GM23338 (cell line): ENCODE data around the gene DNASE2. TPM values are rescaled to one million over a fixed set of nuclear protein-coding genes. Genes with fewer than 3 reads are reported as not detected.

Experiments
- ATAC-seq: fragments of 200-7000 bp; cut with Tn5 transposase; 3 replicates; pipeline ENCODE4 v1.9.1; 2020
- DNase-seq: peaks from one replicate; pipeline ENCODE4 v3.0.0-alpha.2; 2015; ENCODE audit warnings: low spot score
- H2AFZ ChIP-seq: fragments of 200-600 bp; sonication (generic); 2 replicates; pipeline ENCODE4 v1.8.0; 2016; ENCODE audit warnings: antibody characterized with exemption, mild to moderate bottlenecking, moderate library complexity
- H3F3A ChIP-seq: fragments of 200-600 bp; sonication (generic); replicated peaks from 2 replicates; pipeline ENCODE4 v1.8.0; 2017; ENCODE audit warnings: antibody characterized with exemption, mixed run types, low read depth
- H3K27ac ChIP-seq: fragments of 200-600 bp; sonication (generic); 2 replicates; pipeline ENCODE4 v1.6.1; 2016; ENCODE audit warnings: low read depth
- H3K27me3 ChIP-seq: fragments of 200-600 bp; sonication (generic); 2 replicates; pipeline ENCODE4 v1.8.0; 2016; ENCODE audit warnings: mild to moderate bottlenecking, mixed run types, moderate library complexity; ENCODE audit not compliant: insufficient read depth
- H3K36me3 ChIP-seq: fragments of 200-600 bp; sonication (generic); 2 replicates; pipeline ENCODE4 v1.8.0; 2016; ENCODE audit warnings: mild to moderate bottlenecking; ENCODE audit not compliant: insufficient read depth
- H3K4me1 ChIP-seq: fragments of 200-600 bp; sonication (generic); 2 replicates; pipeline ENCODE4 v1.8.0; 2016; ENCODE audit warnings: mild to moderate bottlenecking, moderate library complexity; ENCODE audit not compliant: insufficient read depth
- H3K4me2 ChIP-seq: fragments of 200-600 bp; sonication (generic); 2 replicates; pipeline ENCODE4 v1.7.1; 2017; ENCODE audit warnings: mixed run types
- H3K4me3 ChIP-seq: fragments of 200-600 bp; sonication (generic); 2 replicates; pipeline ENCODE4 v1.6.1; 2016; ENCODE audit warnings: mixed run types
- H3K79me2 ChIP-seq: fragments of 200-600 bp; sonication (generic); replicated peaks from 2 replicates; pipeline ENCODE4 v1.8.0; 2017; ENCODE audit warnings: mild to moderate bottlenecking; ENCODE audit not compliant: insufficient read depth
- H3K9me2 ChIP-seq: fragments of 200-600 bp; sonication (generic); 2 replicates; pipeline ENCODE4 v1.8.0; 2017; ENCODE audit not compliant: insufficient read depth
- H4K20me1 ChIP-seq: fragments of 200-600 bp; sonication (generic); replicated peaks from 2 replicates; pipeline ENCODE4 v1.8.0; 2017; ENCODE audit warnings: mild to moderate bottlenecking; ENCODE audit not compliant: insufficient read depth
- H3K27ac Mint-ChIP-seq: 2 replicates; pipeline ENCODE4 v1.8.0; 2020; ENCODE audit warnings: inconsistent platforms, mild to moderate bottlenecking, moderate library complexity, mixed read lengths
- H3K27me3 Mint-ChIP-seq: 3 replicates; pipeline ENCODE4 v1.8.0; 2022; ENCODE audit warnings: low read depth, mild to moderate bottlenecking, moderate library complexity, mixed read lengths, inconsistent platforms; ENCODE audit not compliant: insufficient read depth, poor library complexity
- H3K36me3 Mint-ChIP-seq: 3 replicates; pipeline ENCODE4 v1.8.0; 2021; ENCODE audit warnings: low read depth, mild to moderate bottlenecking, inconsistent platforms, moderate library complexity, mixed read lengths
- H3K4me1 Mint-ChIP-seq: 3 replicates; pipeline ENCODE4 v1.8.0; 2020; ENCODE audit warnings: mild to moderate bottlenecking, inconsistent platforms, mixed read lengths
- H3K4me3 Mint-ChIP-seq: 3 replicates; pipeline ENCODE4 v1.8.0; 2021; ENCODE audit warnings: moderate library complexity, mild to moderate bottlenecking, inconsistent platforms, mixed read lengths
- H3K9me3 Mint-ChIP-seq: 3 replicates; pipeline ENCODE4 v1.8.0; 2020; ENCODE audit warnings: moderate library complexity, mild to moderate bottlenecking, inconsistent platforms, mixed read lengths
- JUNB ChIP-seq: IDR thresholded peaks from one replicate; pipeline ENCODE4 v1.6.1; 2016; ENCODE audit warnings: antibody characterized with exemption; ENCODE audit not compliant: unreplicated experiment
- NANOG ChIP-seq: IDR thresholded peaks from 2 replicates; pipeline ENCODE4 v1.6.1; 2016; ENCODE audit warnings: antibody characterized with exemption, borderline replicate concordance
- POLR2AphosphoS5 ChIP-seq: IDR thresholded peaks from 2 replicates; pipeline ENCODE4 v1.6.1; 2016; ENCODE audit warnings: antibody characterized with exemption, low read depth
- polyA plus RNA-seq: library from polyadenylated mRNA; unstranded; fragments of >200 nt; fragmentation: Nextera tagmentation; extraction: Ambion mirVana; gene quantifications from 2 replicates; pipeline ENCODE4 v1.2.1, GENCODE V29; 2016
- total RNA-seq: library from RNA; depleted of rRNA; stranded (reverse); fragments of >200 nt; shearing (Covaris generic); gene quantifications from 2 replicates; pipeline ENCODE4 v1.2.3, GENCODE V29; 2014
- TF ChIP-seq, protein P1 (sequence below), 2 experiments: fragments of 200-600 bp in 1 of 2; sonication (generic) in 1 of 2; conservative IDR thresholded peaks; 2 replicates each; pipeline versions ENCODE4 v1.5.1 to v1.6.1; 2016 to 2017; ENCODE audit warnings: antibody characterized with exemption in 2 of 2, low read depth in 2 of 2, mild to moderate bottlenecking in 2 of 2, moderate library complexity in 1 of 2
- TF ChIP-seq, protein P2 (sequence below): IDR thresholded peaks from 2 replicates; pipeline ENCODE4 v1.6.1; 2016; ENCODE audit warnings: antibody characterized with exemption

DNASE2 gene
- total and polyA plus RNA-seq, 2 experiments from 2014 or later, result 17.4 to 35.0 TPM

DNA sequence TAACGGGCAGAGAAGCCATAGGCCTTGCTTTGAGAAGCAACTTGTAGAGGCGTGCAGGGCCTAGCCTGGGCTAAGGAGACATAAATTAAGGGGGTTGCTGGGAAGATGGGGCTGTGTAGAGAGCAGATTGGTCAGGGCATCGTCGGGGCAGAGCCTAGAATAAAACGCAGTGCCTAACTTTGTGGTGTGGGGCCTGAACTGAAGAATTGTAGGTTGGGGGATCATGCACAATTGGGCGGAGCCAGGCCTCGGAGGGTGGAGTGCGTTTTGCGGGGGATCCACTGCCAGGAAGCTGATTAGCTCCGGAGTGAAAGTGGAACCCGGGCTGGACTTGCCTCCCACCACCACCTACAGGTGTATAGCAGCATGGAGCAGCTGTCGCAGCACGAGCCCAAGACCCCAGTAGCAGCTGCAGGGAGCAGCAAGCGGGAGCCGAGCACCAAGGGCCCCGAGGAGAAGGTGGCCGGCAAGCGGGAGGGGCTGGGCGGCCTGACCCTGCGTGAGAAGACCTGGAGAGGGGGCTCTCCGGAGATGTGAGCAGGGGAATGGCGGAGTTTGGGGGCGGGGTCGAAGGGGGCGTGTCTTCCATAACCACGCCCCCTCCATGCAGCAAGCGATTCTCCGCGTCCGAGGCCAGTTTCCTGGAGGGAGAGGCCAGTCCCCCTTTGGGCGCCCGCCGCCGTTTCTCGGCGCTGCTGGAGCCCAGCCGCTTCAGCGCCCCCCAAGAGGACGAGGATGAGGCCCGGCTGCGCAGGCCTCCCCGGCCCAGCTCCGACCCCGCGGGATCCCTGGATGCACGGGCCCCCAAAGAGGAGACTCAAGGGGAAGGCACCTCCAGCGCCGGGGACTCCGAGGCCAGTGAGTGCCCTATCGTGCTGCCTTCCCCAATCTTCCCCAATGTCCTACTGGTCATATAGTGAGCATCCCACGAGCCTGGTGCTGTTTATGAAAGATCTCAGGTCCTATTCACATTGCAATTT, 13.8 kb downstream of the DNASE2 start:
- H3K27me3 Mint-ChIP-seq, result peaks cover 6% of the 10 kb centered on the region
- ATAC-seq, result peak; percentile 74
- no peaks in the 10 kb centered on the region for H3K9me2 ChIP-seq
- H3K4me3 Mint-ChIP-seq, result peak overlapping the region; percentile 75
- no peaks in the 10 kb centered on the region for H3K27me3 ChIP-seq
- H3K4me2 ChIP-seq, result peak overlapping the region; percentile 95
- H3K36me3 Mint-ChIP-seq, result peaks cover 26% of the 10 kb centered on the region
- no peaks in the 10 kb centered on the region; the same call in 1 of the 2 replicates for H4K20me1 ChIP-seq
- peaks cover 27% of the 10 kb centered on the region for H3K4me1 Mint-ChIP-seq
- DNase-seq, result peak; percentile 94
- H3K9me3 Mint-ChIP-seq, result peaks cover 7% of the 10 kb centered on the region
- 0 out of 2 replicates have a peak overlapping the region, but pooled peaks have one; percentile 63 for H3K27ac ChIP-seq
- H3F3A ChIP-seq, result peaks cover 20% of the 10 kb centered on the region; the same call in 1 of the 2 replicates
- H3K79me2 ChIP-seq, result no peaks in the 10 kb centered on the region
- peaks cover 21% of the 10 kb centered on the region for H3K4me1 ChIP-seq
- H3K27ac Mint-ChIP-seq, result peak overlapping the region; percentile 89
- H3K4me3 ChIP-seq, result peak overlapping the region; percentile 74
- H2AFZ ChIP-seq, result peak overlapping the region; percentile 97
- H3K36me3 ChIP-seq, result no peaks in the 10 kb centered on the region
- TF ChIP-seq POLR2AphosphoS5 (peak; percentile 69), NANOG (no peak)
- TF ChIP-seq, protein P1, sequence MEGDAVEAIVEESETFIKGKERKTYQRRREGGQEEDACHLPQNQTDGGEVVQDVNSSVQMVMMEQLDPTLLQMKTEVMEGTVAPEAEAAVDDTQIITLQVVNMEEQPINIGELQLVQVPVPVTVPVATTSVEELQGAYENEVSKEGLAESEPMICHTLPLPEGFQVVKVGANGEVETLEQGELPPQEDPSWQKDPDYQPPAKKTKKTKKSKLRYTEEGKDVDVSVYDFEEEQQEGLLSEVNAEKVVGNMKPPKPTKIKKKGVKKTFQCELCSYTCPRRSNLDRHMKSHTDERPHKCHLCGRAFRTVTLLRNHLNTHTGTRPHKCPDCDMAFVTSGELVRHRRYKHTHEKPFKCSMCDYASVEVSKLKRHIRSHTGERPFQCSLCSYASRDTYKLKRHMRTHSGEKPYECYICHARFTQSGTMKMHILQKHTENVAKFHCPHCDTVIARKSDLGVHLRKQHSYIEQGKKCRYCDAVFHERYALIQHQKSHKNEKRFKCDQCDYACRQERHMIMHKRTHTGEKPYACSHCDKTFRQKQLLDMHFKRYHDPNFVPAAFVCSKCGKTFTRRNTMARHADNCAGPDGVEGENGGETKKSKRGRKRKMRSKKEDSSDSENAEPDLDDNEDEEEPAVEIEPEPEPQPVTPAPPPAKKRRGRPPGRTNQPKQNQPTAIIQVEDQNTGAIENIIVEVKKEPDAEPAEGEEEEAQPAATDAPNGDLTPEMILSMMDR (conservative IDR thresholded peaks at IDR 0.05; ENCODE audit: low read depth in 2 of 2), result peak in 1 of 2 experiments; percentile 26; a peak in 2 of 4 replicates

DNA sequence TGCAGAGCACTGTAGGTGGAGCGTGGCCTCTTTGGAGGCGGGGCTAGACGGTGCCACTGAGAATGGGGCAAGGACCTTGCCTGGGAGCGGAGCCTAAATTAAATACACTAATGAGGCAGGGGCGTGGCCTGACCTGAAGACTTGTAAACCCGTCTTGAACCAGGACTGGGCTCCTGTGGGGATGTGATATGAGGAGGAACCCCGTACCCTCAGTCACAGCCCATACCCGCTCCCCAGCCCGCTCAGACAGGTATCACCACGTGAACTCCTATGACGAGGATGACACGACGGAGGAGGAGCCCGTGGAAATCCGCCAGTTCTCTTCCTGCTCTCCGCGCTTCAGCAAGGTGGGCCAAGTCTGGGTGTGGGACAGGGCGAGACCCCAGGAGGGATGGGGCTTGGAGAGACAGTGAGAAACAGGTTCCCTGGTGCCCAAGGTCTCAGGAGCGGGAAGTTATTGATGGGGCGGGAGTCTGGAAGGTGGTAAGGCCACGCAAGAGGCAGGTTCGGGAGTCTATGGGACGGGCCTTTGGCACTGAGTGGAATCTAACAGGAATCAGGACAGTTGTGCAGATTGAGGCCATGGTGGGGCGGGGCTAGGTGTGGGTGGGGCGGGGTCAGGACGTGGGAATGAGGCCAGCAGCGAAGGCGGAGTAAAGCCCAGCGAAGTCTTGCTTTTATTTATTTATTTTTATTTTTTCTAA, 14.7 kb downstream of the DNASE2 start:
- Histone ChIP-seq H3K27me3 (no peaks in the 10 kb centered on the region), H3K9me2 (no peaks in the 10 kb centered on the region), H3F3A (peaks cover 20% of the 10 kb centered on the region; the same call in 1 of the 2 replicates), H3K4me3 (peak overlapping the region; percentile 74), H4K20me1 (no peaks in the 10 kb centered on the region; the same call in 1 of the 2 replicates), H3K4me2 (peak overlapping the region; percentile 95), H3K79me2 (no peaks in the 10 kb centered on the region), H2AFZ (no peak overlapping the region), H3K4me1 (peaks cover 21% of the 10 kb centered on the region), H3K27ac (peak overlapping the region; percentile 63; the same call in 1 of the 2 replicates), H3K36me3 (no peaks in the 10 kb centered on the region)
- no peak for TF ChIP-seq JUNB
- TF ChIP-seq, protein P2, sequence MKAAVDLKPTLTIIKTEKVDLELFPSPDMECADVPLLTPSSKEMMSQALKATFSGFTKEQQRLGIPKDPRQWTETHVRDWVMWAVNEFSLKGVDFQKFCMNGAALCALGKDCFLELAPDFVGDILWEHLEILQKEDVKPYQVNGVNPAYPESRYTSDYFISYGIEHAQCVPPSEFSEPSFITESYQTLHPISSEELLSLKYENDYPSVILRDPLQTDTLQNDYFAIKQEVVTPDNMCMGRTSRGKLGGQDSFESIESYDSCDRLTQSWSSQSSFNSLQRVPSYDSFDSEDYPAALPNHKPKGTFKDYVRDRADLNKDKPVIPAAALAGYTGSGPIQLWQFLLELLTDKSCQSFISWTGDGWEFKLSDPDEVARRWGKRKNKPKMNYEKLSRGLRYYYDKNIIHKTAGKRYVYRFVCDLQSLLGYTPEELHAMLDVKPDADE, result no peak
- TF ChIP-seq NANOG, result no peak
- DNase-seq, result peak; percentile 46
- Mint-ChIP-seq H3K27ac (peak overlapping the region; percentile 81), H3K36me3 (peaks cover 18% of the 10 kb centered on the region), H3K27me3 (peaks cover 6% of the 10 kb centered on the region), H3K9me3 (no peaks in the 10 kb centered on the region; the same call in none of the 3 replicates), H3K4me3 (peak overlapping the region; percentile 75), H3K4me1 (peaks cover 27% of the 10 kb centered on the region)
- ATAC-seq, result peak; percentile 27
